ENCODE data around the gene TEKT5.

GRCh38 chr16:10622036-10622921, 72.5 kb downstream of the TEKT5 start:
- TF ChIP-seq EZH2 (IDR thresholded peaks at IDR 0.05; ENCODE audit: insufficient read depth, poor library complexity, severe bottlenecking), result no peak
- TF ChIP-seq EZH2phosphoT487 (IDR thresholded peaks at IDR 0.05; ENCODE audit: insufficient read depth, low read depth), result no peak
